Vagina (tissue), 2 donors: Measurements from ENCODE around the gene RBBP5.
A peak's percentile ranks its signal among the peaks of the same experiment; 100 is the strongest.

Experiments
- POLR2A ChIP-seq, 2 donors: fragments of 450-650 bp; IDR thresholded peaks; one replicate each; pipeline ENCODE4 v1.6.1; 2017; ENCODE audit warnings: antibody characterized with exemption in 2 of 2, mild to moderate bottlenecking in 2 of 2, moderate library complexity in 2 of 2
- POLR2AphosphoS5 ChIP-seq, 2 donors: sonication (generic); formaldehyde crosslinking; IDR thresholded peaks; one replicate each; pipeline ENCODE4 v1.9.0; 2017; ENCODE audit warnings: antibody characterized with exemption in 2 of 2, mild to moderate bottlenecking in 2 of 2, low read depth in 1 of 2; ENCODE audit not compliant: insufficient read depth in 1 of 2
- TF ChIP-seq, protein P1 (sequence below), 3 experiments: fragments of 450-650 bp in 2 of 3; fragments of 200-600 bp in 1 of 3; sonication (generic) in 1 of 3; IDR thresholded peaks; one replicate each; pipeline ENCODE4 v1.5.1; 2017 to 2019; ENCODE audit warnings: antibody characterized with exemption in 3 of 3, mild to moderate bottlenecking in 2 of 3, moderate library complexity in 2 of 3

DNA sequence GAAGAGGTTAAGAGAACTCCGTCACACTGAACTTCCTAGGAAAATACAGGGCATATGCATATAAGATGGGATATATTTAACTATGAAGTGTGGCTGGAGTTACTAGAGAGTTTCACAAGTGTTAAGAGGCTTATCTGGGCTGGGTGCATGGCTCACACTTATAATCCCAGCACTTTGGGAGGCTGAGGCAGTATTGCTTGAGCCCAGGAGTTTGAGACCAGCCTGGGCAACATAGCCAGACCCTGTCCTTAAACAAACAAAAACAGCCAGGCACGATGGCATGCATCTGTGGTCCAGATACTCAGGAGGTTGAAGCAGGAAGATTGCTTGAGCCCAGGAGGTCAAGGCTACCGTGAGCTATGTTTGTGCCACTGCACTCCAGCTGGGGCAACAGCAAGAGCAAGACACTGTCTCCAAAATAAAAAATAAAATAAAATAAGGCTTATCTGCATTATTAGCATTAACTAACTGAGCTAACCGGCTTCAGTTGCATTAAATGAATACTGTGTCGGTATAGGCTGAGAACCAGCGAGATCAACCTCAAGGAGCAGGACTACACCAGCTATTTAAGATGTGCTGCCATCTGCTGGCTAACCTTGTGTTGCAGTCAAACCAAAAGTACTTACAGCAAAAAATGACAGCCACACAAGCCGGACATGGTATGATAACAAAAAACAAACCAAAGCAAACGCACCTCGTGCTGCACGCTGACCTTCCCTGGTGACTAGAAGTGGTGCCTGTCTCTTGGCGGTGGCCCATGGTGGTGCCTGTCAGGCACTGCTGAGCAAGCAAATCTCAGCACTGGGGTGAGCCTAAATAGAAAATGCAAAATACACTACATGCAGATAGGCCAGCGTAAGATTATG is 19.7 kb upstream of the RBBP5 start:
- TF ChIP-seq, protein P1, sequence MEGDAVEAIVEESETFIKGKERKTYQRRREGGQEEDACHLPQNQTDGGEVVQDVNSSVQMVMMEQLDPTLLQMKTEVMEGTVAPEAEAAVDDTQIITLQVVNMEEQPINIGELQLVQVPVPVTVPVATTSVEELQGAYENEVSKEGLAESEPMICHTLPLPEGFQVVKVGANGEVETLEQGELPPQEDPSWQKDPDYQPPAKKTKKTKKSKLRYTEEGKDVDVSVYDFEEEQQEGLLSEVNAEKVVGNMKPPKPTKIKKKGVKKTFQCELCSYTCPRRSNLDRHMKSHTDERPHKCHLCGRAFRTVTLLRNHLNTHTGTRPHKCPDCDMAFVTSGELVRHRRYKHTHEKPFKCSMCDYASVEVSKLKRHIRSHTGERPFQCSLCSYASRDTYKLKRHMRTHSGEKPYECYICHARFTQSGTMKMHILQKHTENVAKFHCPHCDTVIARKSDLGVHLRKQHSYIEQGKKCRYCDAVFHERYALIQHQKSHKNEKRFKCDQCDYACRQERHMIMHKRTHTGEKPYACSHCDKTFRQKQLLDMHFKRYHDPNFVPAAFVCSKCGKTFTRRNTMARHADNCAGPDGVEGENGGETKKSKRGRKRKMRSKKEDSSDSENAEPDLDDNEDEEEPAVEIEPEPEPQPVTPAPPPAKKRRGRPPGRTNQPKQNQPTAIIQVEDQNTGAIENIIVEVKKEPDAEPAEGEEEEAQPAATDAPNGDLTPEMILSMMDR (IDR thresholded peaks at IDR 0.05) = peak; percentile 51 to 57 (median 53)
- no peak for TF ChIP-seq POLR2AphosphoS5 (IDR thresholded peaks at IDR 0.05; ENCODE audit: insufficient read depth in 1 of 2, low read depth in 1 of 2)
- TF ChIP-seq POLR2A (IDR thresholded peaks at IDR 0.05) = no peak
